ENCODE data around the gene HVCN1. TPM values are rescaled to one million over a fixed set of nuclear protein-coding genes. Genes with fewer than 3 reads are reported as not detected.
A peak's percentile ranks its signal among the peaks of the same experiment; 100 is the strongest.

The HVCN1 gene
- total and polyA plus RNA-seq, 2 of the 13 experiments (the other 11 are each of a cell fraction or from before 2014, with no cell fraction given), result 0.49 to 1.3 TPM

- TF ChIP-seq HNF4G (IDR thresholded peaks at IDR 0.05; ENCODE audit: borderline replicate concordance, low read depth, low read length) (peak; percentile 78; the same call in 1 of the 2 replicates), HNF4G (CRISPR knock-in tag; IDR thresholded peaks at IDR 0.05; ENCODE audit: borderline replicate concordance, low read depth) (no peak), ZMYM2 (CRISPR knock-in tag; IDR thresholded peaks at IDR 0.05) (peak; percentile 55; the same call in 1 of the 2 replicates), SOX6 (IDR thresholded peaks at IDR 0.05) (no peak), SOX6 (CRISPR knock-in tag; IDR thresholded peaks at IDR 0.05) (peak; percentile 23; the same call in 1 of the 2 replicates), PRDM4 (CRISPR knock-in tag; IDR thresholded peaks at IDR 0.05; ENCODE audit: borderline replicate concordance) (no peak), ZNF550 (CRISPR knock-in tag; IDR thresholded peaks at IDR 0.05; ENCODE audit: borderline replicate concordance) (no peak), PITX1 (CRISPR knock-in tag; IDR thresholded peaks at IDR 0.05) (no peak), NCOR1 (IDR thresholded peaks at IDR 0.05; ENCODE audit: borderline replicate concordance, low read length) (peak; percentile 36; the same call in 1 of the 2 replicates), SALL1 (CRISPR knock-in tag; IDR thresholded peaks at IDR 0.05) (0 out of 2 replicates have a peak, but pooled peaks have one; percentile 17), NR2F6 (IDR thresholded peaks at IDR 0.05) (peak; percentile 61), NR2F6 (CRISPR knock-in tag; IDR thresholded peaks at IDR 0.05) (peak; percentile 43; the same call in 1 of the 2 replicates), ZBTB42 (CRISPR knock-in tag; IDR thresholded peaks at IDR 0.05) (no peak), ISX (CRISPR knock-in tag; conservative IDR thresholded peaks at IDR 0.05) (no peak), TMF1 (CRISPR knock-in tag; IDR thresholded peaks at IDR 0.05; ENCODE audit: low read depth) (no peak), HNF4A (CRISPR knock-in tag; IDR thresholded peaks at IDR 0.05) (peak; percentile 86), RARA (CRISPR knock-in tag; IDR thresholded peaks at IDR 0.05) (peak; percentile 29; the same call in 1 of the 2 replicates), PAXIP1 (CRISPR knock-in tag; conservative IDR thresholded peaks at IDR 0.05) (peak; percentile 57; the same call in 1 of the 2 replicates), HNF1B (CRISPR knock-in tag; IDR thresholded peaks at IDR 0.05) (0 out of 2 replicates have a peak, but pooled peaks have one; percentile 35), ARID5B (CRISPR knock-in tag; IDR thresholded peaks at IDR 0.05) (peak; percentile 23; the same call in 1 of the 2 replicates)
These were observed 66.3 kb downstream of the HVCN1 start (continued) for GRCh38 chr12:110622582-110622981.
